OCI-LY1 (cell line): ENCODE measurements around the gene FAM32A.

Experiments used
- H2AFZ ChIP-seq: fragments of 200-600 bp; sonication (generic), shearing (Covaris generic); 2 replicates; pipeline ENCODE4 v1.6.0; 2014; ENCODE audit warnings: antibody characterized with exemption, mild to moderate bottlenecking, low read length
- H3F3A ChIP-seq: fragments of 200-600 bp; sonication (generic), shearing (Covaris generic); 2 replicates; pipeline ENCODE4 v1.6.0; 2014; ENCODE audit warnings: mild to moderate bottlenecking, antibody characterized with exemption, low read length, moderate library complexity; ENCODE audit not compliant: insufficient read depth
- H3K27ac ChIP-seq: fragments of 200-600 bp; sonication (generic); 2 replicates; pipeline ENCODE4 v1.5.1; 2014; ENCODE audit warnings: low read length, mixed run types, mild to moderate bottlenecking, low read depth; ENCODE audit not compliant: poor library complexity, severe bottlenecking
- H3K27me3 ChIP-seq: fragments of 200-600 bp; sonication (generic); 2 replicates; pipeline ENCODE4 v1.6.0; 2014; ENCODE audit warnings: antibody characterized with exemption, mild to moderate bottlenecking, low read length, moderate library complexity; ENCODE audit not compliant: insufficient read depth
- H3K36me3 ChIP-seq: fragments of 200-600 bp; sonication (generic); 2 replicates; pipeline ENCODE4 v1.6.1; 2014; ENCODE audit warnings: mild to moderate bottlenecking, antibody characterized with exemption, low read length, moderate library complexity, mixed read lengths; ENCODE audit not compliant: insufficient read depth
- H3K4me1 ChIP-seq: fragments of 200-600 bp; sonication (generic); 2 replicates; pipeline ENCODE4 v1.5.1; 2014; ENCODE audit warnings: mild to moderate bottlenecking, low read length, moderate library complexity; ENCODE audit not compliant: insufficient read depth, severe bottlenecking
- H3K4me2 ChIP-seq: fragments of 200-600 bp; sonication (generic), shearing (Covaris generic); 2 replicates; pipeline ENCODE4 v1.6.1; 2014; ENCODE audit warnings: low read length
- H3K4me3 ChIP-seq: fragments of 200-600 bp; sonication (generic); 2 replicates; pipeline ENCODE4 v1.5.1; 2014; ENCODE audit warnings: low read length, low read depth, mild to moderate bottlenecking, mixed read lengths; ENCODE audit not compliant: poor library complexity, severe bottlenecking
- H3K79me2 ChIP-seq: fragments of 200-600 bp; shearing (Covaris generic); 2 replicates; pipeline ENCODE4 v1.6.1; 2016; ENCODE audit warnings: mixed run types, low read length, mixed read lengths; ENCODE audit not compliant: insufficient read depth
- H3K9ac ChIP-seq: fragments of 200-600 bp; sonication (generic), shearing (Covaris generic); 2 replicates; pipeline ENCODE4 v1.6.1; 2014; ENCODE audit warnings: mild to moderate bottlenecking, low read length, mixed read lengths
- H3K9me2 ChIP-seq: fragments of 200-600 bp; sonication (generic), shearing (Covaris generic); 2 replicates; pipeline ENCODE4 v1.6.1; 2014; ENCODE audit warnings: low read depth, mild to moderate bottlenecking, low read length, mixed read lengths
- H3K9me3 ChIP-seq: fragments of 200-600 bp; shearing (Covaris generic); 2 replicates; pipeline ENCODE4 v1.6.1; 2014; ENCODE audit warnings: low read length, mixed read lengths
- H4K20me1 ChIP-seq: fragments of 200-600 bp; sonication (generic), shearing (Covaris generic); 2 replicates; pipeline ENCODE4 v1.6.0; 2016; ENCODE audit warnings: mild to moderate bottlenecking, low read length; ENCODE audit not compliant: insufficient read depth
- CTCF ChIP-seq: fragments of 200-600 bp; sonication (generic), shearing (Covaris generic); IDR thresholded peaks from 2 replicates; pipeline ENCODE4 v1.5.1; 2017; ENCODE audit warnings: mild to moderate bottlenecking, antibody characterized with exemption, low read length, moderate library complexity, mixed read lengths
- EZH2 ChIP-seq: fragments of 200-600 bp; sonication (generic), shearing (Covaris generic); IDR thresholded peaks from 2 replicates; pipeline ENCODE4 v1.8.0; 2017; ENCODE audit warnings: borderline replicate concordance, mixed run types, mild to moderate bottlenecking, antibody characterized with exemption, low read length, moderate library complexity, mixed read lengths

The FAM32A gene

DNA sequence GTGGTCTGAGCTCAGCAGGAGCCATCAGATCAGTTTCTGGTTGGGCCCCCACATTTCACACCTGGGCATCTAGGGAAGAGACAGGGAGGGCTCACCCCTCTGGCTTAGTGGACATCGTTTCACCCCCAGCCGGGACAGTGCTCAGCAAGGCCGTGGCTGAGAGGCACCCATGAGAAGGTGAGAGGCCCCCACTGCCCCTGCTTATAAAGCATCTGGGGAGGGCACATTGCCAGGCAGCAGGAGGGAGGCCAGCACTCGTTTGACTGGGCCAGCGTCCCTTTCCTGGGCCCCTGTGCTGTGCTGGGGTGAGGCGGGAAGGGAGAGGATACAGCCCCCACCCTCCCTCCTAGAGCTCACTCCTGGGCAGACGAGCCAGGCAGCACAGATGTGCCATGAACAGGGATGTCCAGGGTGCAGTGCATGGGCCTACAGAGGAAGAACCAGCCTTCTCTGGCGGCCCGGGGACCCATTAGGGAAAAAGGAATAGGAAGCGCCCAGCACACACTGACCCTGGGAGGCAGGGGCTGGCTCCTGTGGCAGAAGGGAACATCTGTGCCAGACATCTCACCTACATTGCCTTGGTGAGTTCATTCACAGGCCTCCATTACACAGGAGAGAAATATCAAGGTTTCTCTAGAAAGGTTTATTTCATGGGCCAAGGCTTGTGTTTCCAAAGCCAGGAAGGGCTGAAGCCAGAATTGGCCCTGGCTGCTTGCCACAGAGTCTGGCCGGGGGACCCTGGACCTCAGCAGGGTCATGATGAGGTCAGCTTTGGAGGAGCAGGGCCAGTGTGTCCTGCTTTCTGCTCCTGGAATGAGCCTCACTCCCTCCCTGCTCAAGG, 20.2 kb downstream of the FAM32A start:
- Histone ChIP-seq H3K27ac (no peak overlapping the region), H3K79me2 (no peaks in the 10 kb centered on the region), H4K20me1 (no peaks in the 10 kb centered on the region), H3K36me3 (peaks cover 61% of the 10 kb centered on the region), H3K9ac (no peak overlapping the region), H3K4me2 (no peak overlapping the region), H3K4me1 (no peaks in the 10 kb centered on the region), H3K9me3 (no peaks in the 10 kb centered on the region), H2AFZ (no peak overlapping the region), H3K27me3 (no peaks in the 10 kb centered on the region), H3F3A (no peaks in the 10 kb centered on the region), H3K9me2 (no peaks in the 10 kb centered on the region), H3K4me3 (no peak overlapping the region)
- no peak for TF ChIP-seq CTCF

GRCh38 chr19:16206046-16206605, 20.9 kb downstream of the FAM32A start:
- Histone ChIP-seq H3K9ac (no peak overlapping the region), H3K9me3 (no peaks in the 10 kb centered on the region), H3K4me3 (no peak overlapping the region), H3F3A (no peaks in the 10 kb centered on the region), H3K27me3 (no peaks in the 10 kb centered on the region), H3K36me3 (peaks cover 68% of the 10 kb centered on the region), H3K4me1 (no peaks in the 10 kb centered on the region), H3K79me2 (no peaks in the 10 kb centered on the region), H4K20me1 (no peaks in the 10 kb centered on the region), H3K4me2 (no peak overlapping the region), H3K27ac (no peak overlapping the region), H2AFZ (no peak overlapping the region), H3K9me2 (no peaks in the 10 kb centered on the region)
- no peak for TF ChIP-seq EZH2
- TF ChIP-seq CTCF, result no peak

- H4K20me1 ChIP-seq, result no peaks in the 10 kb centered on the region
- H3K4me1 ChIP-seq, result no peaks in the 10 kb centered on the region
These were observed 21.4 kb downstream of the FAM32A start for GRCh38 chr19:16206637-16207036.

More at GRCh38 chr19:16206637-16207036, 21.4 kb downstream of the FAM32A start:
- TF ChIP-seq CTCF (no peak), EZH2 (no peak)
- Histone ChIP-seq H3F3A (no peaks in the 10 kb centered on the region), H3K36me3 (peaks cover 73% of the 10 kb centered on the region), H2AFZ (no peak overlapping the region), H3K9ac (no peak overlapping the region), H3K27me3 (no peaks in the 10 kb centered on the region), H3K9me2 (no peaks in the 10 kb centered on the region), H3K9me3 (no peaks in the 10 kb centered on the region), H3K4me2 (no peak overlapping the region), H3K27ac (no peak overlapping the region), H3K4me3 (no peak overlapping the region), H3K79me2 (no peaks in the 10 kb centered on the region)
